ENCODE results near the gene LARP6. TPM values are rescaled to one million over a fixed set of nuclear protein-coding genes. Genes with fewer than 3 reads are reported as not detected.

The LARP6 gene
- total RNA-seq, result 24.8 to 27.3 TPM (median 24.9 TPM) in 3 replicates

DNA sequence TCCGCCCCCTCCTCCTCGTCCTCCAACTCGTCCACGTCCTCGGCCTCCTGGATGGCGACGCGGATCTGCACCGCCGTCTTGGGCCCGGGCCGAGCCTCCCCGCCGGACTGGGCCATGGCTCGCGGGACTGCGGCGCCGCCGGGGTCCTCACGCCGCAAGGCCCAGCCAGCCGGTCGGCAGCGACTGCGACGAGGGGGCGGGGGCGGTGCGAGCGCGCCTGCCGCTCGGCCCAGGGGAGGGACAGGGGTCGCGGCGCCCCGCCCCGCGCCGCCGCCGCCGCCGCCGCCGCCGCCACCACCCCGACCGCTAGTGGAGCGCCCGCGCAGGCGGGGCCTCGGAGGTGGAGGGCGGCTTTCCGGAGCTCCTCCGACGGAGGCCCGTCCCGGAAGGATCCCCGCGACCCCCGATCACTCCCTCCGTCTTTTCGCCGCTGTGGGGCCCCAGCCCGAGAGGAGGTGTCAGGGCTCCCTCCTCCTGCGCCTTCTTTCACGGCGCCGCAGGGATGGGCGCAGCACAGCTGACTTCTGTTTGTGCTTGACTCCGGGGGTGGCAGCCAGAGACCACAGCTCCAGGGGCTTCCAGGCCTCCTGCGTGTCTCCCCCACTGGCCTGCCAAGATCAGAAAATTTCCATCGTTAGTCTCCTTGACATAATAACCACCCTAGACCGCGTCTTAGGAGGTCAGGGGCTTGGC is at the start of gene LARP6:
LARP6 (minus strand) TSS at position 185 of the 693 bp plus-strand sequence; CDS start at position 116, 69 bp downstream.
- Mint-ChIP-seq H3K4me1 (peaks cover 15% of the 10 kb centered on the region), H3K9me3 (no peaks in the 10 kb centered on the region), H3K4me3 (peak within 1 kb of the TSS; percentile 93), H3K36me3 (peaks cover 18% of the 10 kb centered on the region), H3K27ac (peak within 1 kb of the TSS; percentile 96), H3K27me3 (ENCODE audit: low read depth) (no peaks in the 10 kb centered on the region)
- peak; percentile 49 to 73 for DNase-seq (ENCODE audit: low spot score in 2 of 2, unreplicated experiment in 2 of 2)
- TF ChIP-seq, protein P1, sequence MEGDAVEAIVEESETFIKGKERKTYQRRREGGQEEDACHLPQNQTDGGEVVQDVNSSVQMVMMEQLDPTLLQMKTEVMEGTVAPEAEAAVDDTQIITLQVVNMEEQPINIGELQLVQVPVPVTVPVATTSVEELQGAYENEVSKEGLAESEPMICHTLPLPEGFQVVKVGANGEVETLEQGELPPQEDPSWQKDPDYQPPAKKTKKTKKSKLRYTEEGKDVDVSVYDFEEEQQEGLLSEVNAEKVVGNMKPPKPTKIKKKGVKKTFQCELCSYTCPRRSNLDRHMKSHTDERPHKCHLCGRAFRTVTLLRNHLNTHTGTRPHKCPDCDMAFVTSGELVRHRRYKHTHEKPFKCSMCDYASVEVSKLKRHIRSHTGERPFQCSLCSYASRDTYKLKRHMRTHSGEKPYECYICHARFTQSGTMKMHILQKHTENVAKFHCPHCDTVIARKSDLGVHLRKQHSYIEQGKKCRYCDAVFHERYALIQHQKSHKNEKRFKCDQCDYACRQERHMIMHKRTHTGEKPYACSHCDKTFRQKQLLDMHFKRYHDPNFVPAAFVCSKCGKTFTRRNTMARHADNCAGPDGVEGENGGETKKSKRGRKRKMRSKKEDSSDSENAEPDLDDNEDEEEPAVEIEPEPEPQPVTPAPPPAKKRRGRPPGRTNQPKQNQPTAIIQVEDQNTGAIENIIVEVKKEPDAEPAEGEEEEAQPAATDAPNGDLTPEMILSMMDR (IDR thresholded peaks at IDR 0.05; ENCODE audit: unreplicated experiment), result no peak

DNA sequence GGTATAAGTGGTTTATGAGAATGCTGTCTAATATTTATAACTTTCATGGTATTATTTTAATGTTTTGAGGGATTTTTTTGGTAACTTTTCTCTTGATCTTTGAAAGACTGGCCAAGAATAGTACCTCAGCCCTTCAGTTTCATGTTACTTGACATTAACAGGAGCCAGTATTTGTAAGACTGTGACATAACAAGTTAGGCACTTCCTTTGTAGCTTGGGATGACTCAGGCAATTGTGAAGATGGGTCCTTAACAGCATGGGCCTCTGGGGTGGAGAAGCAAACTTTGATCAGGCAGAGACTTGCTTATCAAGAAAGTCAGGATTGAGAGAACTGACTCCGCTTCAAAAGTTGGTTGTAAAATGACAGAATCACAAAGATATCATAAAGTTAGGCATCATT is 48.1 kb upstream of the LARP6 start:
- peaks cover 27% of the 10 kb centered on the region for H3K36me3 Mint-ChIP-seq
- H3K4me3 Mint-ChIP-seq, result no peak overlapping the region
- TF ChIP-seq, protein P1 (IDR thresholded peaks at IDR 0.05; ENCODE audit: unreplicated experiment), result no peak
- DNase-seq (ENCODE audit: low spot score in 2 of 2, unreplicated experiment in 2 of 2), result no peak
- peaks cover 4% of the 10 kb centered on the region for H3K4me1 Mint-ChIP-seq
- H3K27ac Mint-ChIP-seq, result peak overlapping the region; percentile 64
- H3K27me3 Mint-ChIP-seq (ENCODE audit: low read depth), result no peaks in the 10 kb centered on the region
- peaks cover 15% of the 10 kb centered on the region for H3K9me3 Mint-ChIP-seq

GRCh38 chr15:70892912-70893560 is 39.1 kb upstream of the LARP6 start:
- TF ChIP-seq, protein P1 (IDR thresholded peaks at IDR 0.05; ENCODE audit: unreplicated experiment), result peak; percentile 9
- Mint-ChIP-seq H3K4me3 (peak overlapping the region; percentile 90), H3K9me3 (no peaks in the 10 kb centered on the region), H3K4me1 (peaks cover 22% of the 10 kb centered on the region), H3K36me3 (peaks cover 4% of the 10 kb centered on the region), H3K27me3 (ENCODE audit: low read depth) (no peaks in the 10 kb centered on the region), H3K27ac (peak overlapping the region; percentile 94)
- DNase-seq (ENCODE audit: low spot score in 2 of 2, unreplicated experiment in 2 of 2), result no peak

DNA sequence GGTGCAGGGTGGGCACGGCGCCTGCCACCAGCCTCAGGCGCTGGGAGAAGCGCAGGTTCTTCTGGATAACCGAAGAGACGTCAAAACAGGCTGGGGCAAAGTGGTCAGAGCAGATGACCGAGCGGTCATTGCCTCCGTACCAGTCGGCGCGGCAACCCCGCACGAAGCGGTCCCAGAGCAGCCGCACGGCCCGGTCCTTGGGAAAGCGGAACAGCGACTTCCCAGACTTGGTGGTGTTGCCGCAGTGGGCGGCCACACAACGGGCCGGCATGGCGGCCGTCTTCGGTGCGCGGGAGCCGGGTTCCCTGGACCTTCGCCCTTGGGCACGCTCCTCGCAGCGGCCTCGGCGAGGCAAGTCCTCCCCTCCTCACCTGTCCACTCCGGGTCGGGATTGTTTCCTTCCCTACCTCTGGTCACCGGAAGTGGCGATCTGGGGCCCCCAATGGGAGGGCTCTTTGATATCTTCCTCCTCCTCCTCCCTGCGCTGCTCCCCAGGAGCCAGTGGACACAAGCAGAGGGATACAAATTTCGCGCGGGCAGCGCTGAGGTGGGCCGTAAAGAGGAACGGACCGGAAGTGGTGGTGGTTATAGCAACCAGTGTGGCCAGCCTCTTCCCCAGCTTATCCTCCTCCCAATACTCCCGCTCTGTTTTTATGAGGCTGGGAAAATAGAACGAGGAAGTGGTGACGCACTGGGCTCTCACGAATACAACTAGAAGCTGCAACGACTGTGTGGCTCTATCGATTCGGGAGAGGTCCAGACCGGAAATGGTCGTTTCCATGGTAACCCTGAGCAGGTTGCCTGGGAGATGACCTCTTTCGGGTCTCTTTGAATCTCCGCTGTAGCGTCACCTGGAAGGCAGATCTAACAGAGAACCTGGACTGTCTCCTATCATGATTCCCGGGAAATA is 38.3 kb upstream of the LARP6 start, which contains the start of the genes LRRC49 and THAP10:
LRRC49 (plus strand) TSS at position 825 of the 910 bp plus-strand sequence; CDS start at position 894, 69 bp downstream.
THAP10 (minus strand) TSS at position 432 of the 910 bp plus-strand sequence; CDS start at position 271, 161 bp downstream.
- TF ChIP-seq, protein P1 (IDR thresholded peaks at IDR 0.05; ENCODE audit: unreplicated experiment), result no peak
- DNase-seq (ENCODE audit: low spot score in 2 of 2, unreplicated experiment in 2 of 2), result peak; percentile 64 to 76
- Mint-ChIP-seq H3K36me3 (peaks cover 4% of the 10 kb centered on the region), H3K9me3 (no peaks in the 10 kb centered on the region), H3K4me3 (peak within 1 kb of the TSS; percentile 90), H3K27ac (peak within 1 kb of the TSS; percentile 94), H3K4me1 (peaks cover 22% of the 10 kb centered on the region), H3K27me3 (ENCODE audit: low read depth) (no peaks in the 10 kb centered on the region)

- TF ChIP-seq, protein P1 (IDR thresholded peaks at IDR 0.05; ENCODE audit: unreplicated experiment), result no peak
- Mint-ChIP-seq H3K9me3 (no peaks in the 10 kb centered on the region), H3K27me3 (ENCODE audit: low read depth) (no peaks in the 10 kb centered on the region), H3K36me3 (peaks cover 3% of the 10 kb centered on the region), H3K27ac (no peak overlapping the region), H3K4me1 (no peaks in the 10 kb centered on the region), H3K4me3 (no peak overlapping the region)
- no peak for DNase-seq (ENCODE audit: low spot score in 2 of 2, unreplicated experiment in 2 of 2)
Measured at GRCh38 chr15:70882361-70882760, 28.4 kb upstream of the LARP6 start.
